Naive thymus-derived CD4-positive, alpha-beta T cell (primary cell): ENCODE results near the gene FGF4. TPM values are rescaled to one million over a fixed set of nuclear protein-coding genes. Genes with fewer than 3 reads are reported as not detected.

Source experiments
- ATAC-seq: fragments of 150-1000 bp; cut with Tn5 transposase; 2 replicates; pipeline ENCODE4 v1.10.0; 2021; ENCODE audit warnings: mild to moderate bottlenecking, moderate library complexity
- CTCF ChIA-PET: fragments of 350-600 bp; sonication (Branson Sonifier 250); formaldehyde crosslinking; loops from one replicate; lab custom pipeline; 2021; ENCODE audit warnings: antibody characterized with exemption; lab: Charles Lee
- POLR2A ChIA-PET: fragments of 350-600 bp; sonication (Branson Sonifier 250); formaldehyde crosslinking; loops from one replicate; lab custom pipeline; 2021; ENCODE audit warnings: antibody characterized with exemption, inconsistent platforms; lab: Charles Lee
- DNase-seq, 9 donors: peaks; one replicate each; pipeline versions ENCODE4 v3.0.0 to v3.0.0-alpha.2; 2020 to 2022; ENCODE audit warnings: mixed read lengths in 1 of 9
- H3K27ac ChIP-seq: one replicate; pipeline ENCODE4 v1.7.0; 2013; ENCODE audit warnings: mild to moderate bottlenecking, low read depth, low read length, moderate library complexity
- H3K27me3 ChIP-seq, 2 donors: one replicate each; pipeline ENCODE4 v1.7.0; 2013; ENCODE audit warnings: low read length in 2 of 2, mild to moderate bottlenecking in 2 of 2, moderate library complexity in 2 of 2; ENCODE audit not compliant: control insufficient read depth in 2 of 2, insufficient read depth in 2 of 2
- H3K36me3 ChIP-seq, 3 experiments: 1 replicate in 2 of 3; 2 replicates in 1 of 3; pipeline ENCODE4 v1.7.0; 2013; ENCODE audit warnings: low read length in 3 of 3, mild to moderate bottlenecking in 3 of 3, moderate library complexity in 1 of 3; ENCODE audit not compliant: insufficient read depth in 3 of 3, control insufficient read depth in 2 of 3
- H3K4me1 ChIP-seq, 2 donors: one replicate each; pipeline ENCODE4 v1.7.0; 2013; ENCODE audit warnings: low read length in 2 of 2, mild to moderate bottlenecking in 2 of 2, moderate library complexity in 1 of 2; ENCODE audit not compliant: control insufficient read depth in 2 of 2, insufficient read depth in 2 of 2
- H3K4me3 ChIP-seq: 2 replicates; pipeline ENCODE4 v1.7.0; 2013; ENCODE audit warnings: mild to moderate bottlenecking, low read length
- H3K9me3 ChIP-seq, 3 experiments: 1 replicate in 2 of 3; 2 replicates in 1 of 3; pipeline ENCODE4 v1.7.0; 2013; ENCODE audit warnings: low read length in 3 of 3; ENCODE audit not compliant: control insufficient read depth in 2 of 3
- H3K27ac Mint-ChIP-seq, 9 donors: one replicate each; pipeline ENCODE4 v1.8.0; 2020 to 2022; ENCODE audit warnings: mixed read lengths in 9 of 9, mild to moderate bottlenecking in 8 of 9, moderate library complexity in 5 of 9, inconsistent platforms in 2 of 9
- H3K27me3 Mint-ChIP-seq, 5 donors: one replicate each; pipeline ENCODE4 v1.8.0; 2021 to 2022; ENCODE audit warnings: mixed read lengths in 5 of 5, mild to moderate bottlenecking in 1 of 5
- H3K36me3 Mint-ChIP-seq, 5 donors: one replicate each; pipeline ENCODE4 v1.8.0; 2020 to 2022; ENCODE audit warnings: mixed read lengths in 5 of 5, mild to moderate bottlenecking in 3 of 5, inconsistent platforms in 1 of 5
- H3K4me1 Mint-ChIP-seq, 7 donors: one replicate each; pipeline ENCODE4 v1.8.0; 2020 to 2022; ENCODE audit warnings: mixed read lengths in 7 of 7, mild to moderate bottlenecking in 3 of 7, inconsistent platforms in 1 of 7
- H3K4me3 Mint-ChIP-seq, 10 donors: one replicate each; pipeline ENCODE4 v1.8.0; 2020 to 2022; ENCODE audit warnings: mild to moderate bottlenecking in 10 of 10, mixed read lengths in 10 of 10, moderate library complexity in 6 of 10, inconsistent platforms in 2 of 10
- H3K9me3 Mint-ChIP-seq, 11 donors: one replicate each; pipeline ENCODE4 v1.8.0; 2020 to 2022; ENCODE audit warnings: mixed read lengths in 11 of 11, mild to moderate bottlenecking in 4 of 11, inconsistent platforms in 1 of 11, moderate library complexity in 1 of 11
- intact Hi-C, 2 donors: fragments of 100-400 bp; cut with micrococcal nuclease; formaldehyde crosslinking; loops; one replicate each; pipeline ENCODE4 v1.15.1; 2023
- polyA plus RNA-seq, 2 donors: library from polyadenylated mRNA; unstranded; fragments of 300-500 nt; fragmentation: Illumina TruSeq; gene quantifications; one replicate each; pipeline ENCODE4 v1.2.3, GENCODE V29; 2021
- total RNA-seq, 6 experiments: library from RNA in 5 of 6; stranded (reverse) in 5 of 6; gene quantifications; 1 replicate in 5 of 6; 2 replicates in 1 of 6; pipeline ENCODE4 v1.2.3 and lab custom pipeline; 2021 to 2026

FGF4 gene
- total and polyA plus RNA-seq, 7 experiments from 2014 or later = not detected

DNA sequence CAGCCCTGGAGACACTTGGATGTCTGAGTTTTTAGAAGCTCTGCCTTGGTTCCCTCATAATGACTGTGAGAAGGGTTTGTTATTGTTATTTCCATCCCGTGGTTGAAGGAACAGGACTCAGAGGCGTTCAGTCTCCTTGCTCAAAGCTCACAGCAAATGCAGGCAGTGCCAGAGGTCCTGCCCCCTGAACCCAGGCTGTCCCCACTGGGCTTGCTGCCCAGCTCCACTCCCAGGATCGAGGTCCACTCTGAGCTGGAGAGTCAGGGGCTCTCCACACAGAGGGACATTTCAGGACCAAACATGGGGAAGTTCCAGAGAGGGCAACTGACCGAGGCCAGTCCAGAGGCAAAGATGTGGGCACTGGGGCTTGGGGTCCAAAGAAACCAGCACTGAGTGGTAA, 14.8 kb downstream of the FGF4 start:
- no peaks in the 10 kb centered on the region for H3K4me1 Mint-ChIP-seq
- no peaks in the 10 kb centered on the region for H3K27me3 ChIP-seq
- no peak overlapping the region for H3K27ac ChIP-seq
- H3K4me3 Mint-ChIP-seq = no peak overlapping the region
- POLR2A ChIA-PET = interaction anchor here (0.7 kb wide), 1 partner anchor 19 kb away, joined by 3 read pairs; no protein-coding TSS in a partner anchor
- H3K4me1 ChIP-seq = no peaks in the 10 kb centered on the region
- H3K36me3 Mint-ChIP-seq = no peaks in the 10 kb centered on the region
- H3K36me3 ChIP-seq = no peaks in the 10 kb centered on the region
- DNase-seq = no peak
- peaks cover 0 to 47% (median 24%) of the 10 kb centered on the region in 5 donors for H3K27me3 Mint-ChIP-seq
- intact Hi-C loops = no loop called here
- H3K4me3 ChIP-seq = no peak overlapping the region
- CTCF ChIA-PET = no interaction called here
- peaks cover 0 to 26% (median 4%) of the 10 kb centered on the region in 11 donors for H3K9me3 Mint-ChIP-seq
- peaks cover 0 to 13% (median 0%) of the 10 kb centered on the region in 3 experiments for H3K9me3 ChIP-seq
- no peak overlapping the region for H3K27ac Mint-ChIP-seq
- no peak for ATAC-seq

DNA sequence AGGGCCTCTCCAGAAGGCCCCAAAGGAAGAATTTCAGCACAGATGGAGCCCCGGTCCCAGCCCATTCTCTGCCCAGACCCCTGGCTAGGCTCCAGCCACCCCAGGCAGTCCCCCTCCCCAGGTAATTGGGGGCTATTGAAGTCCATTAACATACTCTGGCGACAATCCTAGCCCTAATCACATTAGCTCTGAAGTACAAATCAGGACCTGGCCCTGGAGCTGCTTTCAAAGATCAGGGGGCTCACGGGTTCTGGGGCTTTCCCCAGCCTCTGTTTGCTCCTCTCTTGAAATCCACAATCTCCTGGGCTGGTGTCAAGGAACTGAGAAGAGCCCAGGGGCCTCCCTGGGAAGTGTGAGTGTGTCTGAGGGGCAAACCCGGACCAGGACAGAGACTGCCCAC, 22.3 kb downstream of the FGF4 start:
- POLR2A ChIA-PET = no interaction called here

DNA sequence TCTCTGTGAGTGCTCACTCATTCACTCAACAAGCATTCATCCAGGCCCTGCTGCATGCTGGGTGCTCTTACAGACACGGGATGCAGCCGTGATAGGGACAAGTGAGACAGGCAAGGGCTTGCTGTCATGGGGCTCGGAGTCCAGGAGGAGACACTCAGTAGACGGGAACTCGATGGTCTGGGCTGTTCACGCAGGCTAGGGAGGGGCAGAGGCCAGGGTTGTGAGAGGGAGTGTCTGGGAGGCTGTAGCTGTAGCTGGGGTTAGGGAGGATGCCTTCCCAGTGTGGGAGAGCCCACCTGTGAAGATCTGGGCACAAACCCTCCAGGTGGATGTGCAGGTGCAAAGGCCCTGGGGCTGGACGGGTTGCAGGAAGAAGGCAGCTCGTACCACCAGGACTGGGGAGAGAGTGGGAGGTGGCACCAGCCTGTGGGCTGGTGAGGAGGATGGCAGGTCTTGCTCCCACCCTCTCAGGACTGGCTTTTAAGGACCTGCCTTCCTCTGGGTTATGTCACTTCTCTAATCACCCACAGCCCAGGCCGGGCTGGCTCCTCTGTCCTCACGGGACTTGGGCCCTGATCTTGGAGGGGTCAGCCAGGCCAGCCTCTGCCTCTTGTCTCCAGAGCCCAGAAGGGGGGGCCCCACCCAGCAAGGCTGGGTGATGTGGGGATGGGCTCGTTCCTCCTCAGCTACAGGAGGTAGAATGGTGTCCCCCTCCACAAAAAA, 24.1 kb downstream of the FGF4 start:
- Mint-ChIP-seq H3K27ac (no peak overlapping the region), H3K27me3 (peaks cover 0 to 19% (median 10%) of the 10 kb centered on the region in 5 donors), H3K4me3 (no peak overlapping the region), H3K9me3 (peaks cover 0 to 4% (median 0%) of the 10 kb centered on the region in 11 donors), H3K36me3 (no peaks in the 10 kb centered on the region), H3K4me1 (no peaks in the 10 kb centered on the region)
- H3K4me3 ChIP-seq = no peak overlapping the region
- POLR2A ChIA-PET = no interaction called here
- intact Hi-C loops = no loop called here
- ATAC-seq = no peak
- no peak overlapping the region for H3K27ac ChIP-seq
- peaks cover 0 to 1% of the 10 kb centered on the region in 2 donors for H3K27me3 ChIP-seq
- CTCF ChIA-PET = no interaction called here
- no peak for DNase-seq
- H3K36me3 ChIP-seq = no peaks in the 10 kb centered on the region
- H3K9me3 ChIP-seq = no peaks in the 10 kb centered on the region
- H3K4me1 ChIP-seq = no peaks in the 10 kb centered on the region

More for the DNA sequence above, 22.3 kb downstream of the FGF4 start:
- Histone ChIP-seq H3K9me3 (no peaks in the 10 kb centered on the region), H3K36me3 (no peaks in the 10 kb centered on the region), H3K4me1 (no peaks in the 10 kb centered on the region), H3K27ac (no peak overlapping the region), H3K4me3 (no peak overlapping the region), H3K27me3 (no peaks in the 10 kb centered on the region)
- DNase-seq (no peak), ATAC-seq (no peak)
- Mint-ChIP-seq H3K4me1 (no peaks in the 10 kb centered on the region), H3K27me3 (peaks cover 0 to 18% (median 13%) of the 10 kb centered on the region in 5 donors), H3K27ac (no peak overlapping the region), H3K36me3 (no peaks in the 10 kb centered on the region), H3K9me3 (peaks cover 0 to 12% (median 4%) of the 10 kb centered on the region in 11 donors), H3K4me3 (no peak overlapping the region)
- intact Hi-C loops = no loop called here
- CTCF ChIA-PET = no interaction called here

DNA sequence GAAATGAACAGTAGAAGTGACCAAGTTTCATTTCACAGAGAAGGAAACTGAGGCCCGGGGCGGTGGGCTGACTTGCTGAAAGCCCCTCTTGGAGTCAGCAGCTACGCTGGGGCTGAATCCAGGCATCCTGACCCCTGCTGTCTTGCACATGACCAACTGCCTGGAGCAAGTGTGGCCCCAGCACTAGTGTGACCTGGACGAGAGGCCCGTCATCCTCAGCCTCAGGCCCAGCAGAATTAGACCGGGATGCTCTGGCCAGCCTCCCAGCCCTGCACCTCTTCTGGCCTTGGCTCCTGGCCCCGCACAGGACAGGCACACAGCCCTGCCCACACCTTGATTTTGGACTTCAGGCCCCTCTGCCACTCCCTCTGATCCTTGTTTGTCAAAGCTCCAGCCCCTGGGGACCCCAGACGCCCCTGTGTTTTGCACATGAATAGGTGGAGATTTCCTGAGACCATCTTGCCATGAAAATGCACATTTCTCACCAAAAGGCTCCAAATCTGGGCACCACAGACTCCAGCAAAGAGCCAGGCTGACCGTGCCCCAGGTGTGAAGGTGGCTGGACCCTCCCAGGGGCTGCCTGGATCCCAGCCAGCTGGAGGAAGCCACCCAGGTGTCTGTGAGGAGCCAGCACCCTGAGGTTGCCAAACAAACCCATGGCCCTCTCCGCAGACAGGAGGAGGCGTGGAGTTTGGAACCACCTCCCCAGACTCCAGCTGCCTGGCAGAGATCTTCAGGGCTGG, 24.9 kb downstream of the FGF4 start:
- Mint-ChIP-seq H3K9me3 (no peaks in the 10 kb centered on the region), H3K36me3 (no peaks in the 10 kb centered on the region), H3K4me1 (no peaks in the 10 kb centered on the region), H3K27ac (no peak overlapping the region), H3K27me3 (peaks cover 0 to 25% (median 7%) of the 10 kb centered on the region in 5 donors), H3K4me3 (no peak overlapping the region)
- H3K4me1 ChIP-seq = no peaks in the 10 kb centered on the region
- ATAC-seq = no peak
- DNase-seq = no peak
- no peaks in the 10 kb centered on the region for H3K9me3 ChIP-seq
- H3K36me3 ChIP-seq = no peaks in the 10 kb centered on the region
- intact Hi-C loops = no loop called here
- H3K27me3 ChIP-seq = peaks cover 0 to 3% of the 10 kb centered on the region in 2 donors
- POLR2A ChIA-PET = no interaction called here
- CTCF ChIA-PET = no interaction called here
- no peak overlapping the region for H3K27ac ChIP-seq
- no peak overlapping the region for H3K4me3 ChIP-seq

DNA sequence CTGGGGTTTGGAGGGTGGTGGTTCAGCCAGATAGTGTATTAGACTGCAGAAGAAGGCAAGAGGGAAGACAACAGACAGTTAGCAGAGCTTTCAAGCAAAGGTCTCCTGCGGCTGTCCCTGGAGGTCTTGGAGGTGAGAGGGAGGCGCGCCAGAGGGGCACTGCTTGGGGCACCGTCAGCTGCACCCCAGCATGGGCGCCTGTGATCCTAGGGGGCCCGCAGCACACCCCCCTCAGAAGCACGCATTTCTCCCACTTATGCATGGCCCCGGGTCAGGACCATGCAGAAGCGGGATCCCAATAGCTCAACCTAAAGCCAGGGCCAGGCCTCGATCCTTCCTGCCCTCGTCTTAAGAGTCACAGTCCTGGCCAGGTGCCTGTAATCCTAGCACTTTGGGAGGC, 26.5 kb downstream of the FGF4 start:
- ATAC-seq (no peak), DNase-seq (no peak)
- Mint-ChIP-seq H3K4me3 (no peak overlapping the region), H3K9me3 (no peaks in the 10 kb centered on the region), H3K36me3 (no peaks in the 10 kb centered on the region), H3K4me1 (no peaks in the 10 kb centered on the region), H3K27me3 (peaks cover 0 to 29% (median 10%) of the 10 kb centered on the region in 5 donors), H3K27ac (no peak overlapping the region)
- intact Hi-C loops = no loop called here
- Histone ChIP-seq H3K27ac (no peak overlapping the region), H3K27me3 (peaks cover 0 to 3% of the 10 kb centered on the region in 2 donors), H3K4me1 (no peaks in the 10 kb centered on the region), H3K4me3 (no peak overlapping the region), H3K36me3 (no peaks in the 10 kb centered on the region), H3K9me3 (no peaks in the 10 kb centered on the region)
- ChIA-PET POLR2A (no interaction called here), CTCF (no interaction called here)

DNA sequence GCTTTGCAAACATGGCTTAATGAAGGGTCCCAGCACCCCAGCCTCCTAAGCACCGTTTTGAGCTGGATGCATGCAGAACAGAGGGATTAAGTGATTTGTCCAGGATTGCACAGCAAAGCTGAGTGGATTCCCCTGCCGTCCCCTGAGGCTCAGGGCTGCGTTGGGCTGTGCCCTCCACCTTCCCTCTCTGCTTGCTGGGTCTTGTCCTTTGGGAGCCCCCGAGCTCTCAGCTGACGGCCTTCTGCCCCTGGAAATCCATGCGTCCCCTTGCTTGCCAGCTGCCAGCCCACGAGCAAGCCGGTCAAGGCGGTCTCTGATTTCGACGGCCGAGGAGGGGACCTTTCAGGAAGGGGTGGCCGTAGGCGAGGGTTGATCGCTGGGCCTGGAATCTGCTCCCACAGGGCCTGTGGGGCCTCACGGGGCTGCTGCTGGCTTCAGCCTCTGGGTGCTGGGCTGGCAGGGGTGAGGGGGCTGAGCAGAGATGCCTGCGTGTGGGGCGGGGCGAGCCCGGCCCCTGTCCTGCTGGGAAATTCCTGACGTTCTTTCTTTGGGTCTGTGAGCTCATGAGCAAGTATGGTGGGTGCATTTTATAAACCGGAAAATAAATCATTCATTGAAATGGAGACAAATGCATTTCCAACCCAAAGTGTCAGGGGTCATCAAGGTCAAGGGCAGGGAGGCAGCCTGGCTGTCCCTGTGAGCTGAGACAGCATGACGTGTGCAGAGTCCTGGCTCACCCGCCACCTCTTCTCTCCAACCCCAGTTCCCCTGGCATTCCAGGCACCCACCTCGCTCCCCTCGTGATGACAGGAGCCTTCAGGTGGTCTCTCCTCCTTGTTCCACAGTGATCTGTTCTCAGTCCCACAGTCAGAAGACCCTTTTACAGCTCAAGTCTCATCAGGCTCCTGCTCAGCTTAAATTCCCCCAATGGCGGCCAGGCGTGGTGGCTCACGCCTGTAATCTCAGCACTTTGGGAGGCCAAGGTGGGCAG, 28.1 kb downstream of the FGF4 start:
- Mint-ChIP-seq H3K9me3 (no peaks in the 10 kb centered on the region), H3K27ac (no peak overlapping the region), H3K27me3 (peaks cover 0 to 37% (median 10%) of the 10 kb centered on the region in 5 donors), H3K36me3 (no peaks in the 10 kb centered on the region), H3K4me3 (no peak overlapping the region), H3K4me1 (no peaks in the 10 kb centered on the region)
- DNase-seq (no peak), ATAC-seq (no peak)
- Histone ChIP-seq H3K27me3 (peaks cover 0 to 3% of the 10 kb centered on the region in 2 donors), H3K36me3 (no peaks in the 10 kb centered on the region), H3K4me1 (no peaks in the 10 kb centered on the region), H3K4me3 (no peak overlapping the region), H3K9me3 (no peaks in the 10 kb centered on the region), H3K27ac (no peak overlapping the region)
- POLR2A ChIA-PET = no interaction called here
- CTCF ChIA-PET = no interaction called here
- intact Hi-C loops = no loop called here
